H1 (cell line): Measurements from ENCODE around the gene TMED10. TPM values are rescaled to one million over a fixed set of nuclear protein-coding genes. Genes with fewer than 3 reads are reported as not detected.

Experiments
- ATF2 ChIP-seq: IDR thresholded peaks from 2 replicates; pipeline ENCODE4 v1.6.1; 2012; ENCODE audit warnings: low read length, inconsistent platforms
- CBX5 ChIP-seq: fragments of 300-800, 300-1000 bp; sonication (generic); IDR thresholded peaks from 2 replicates; pipeline ENCODE4 v1.7.1; 2016; ENCODE audit warnings: antibody characterized with exemption, low read length, low read depth
- CEBPB ChIP-seq: IDR thresholded peaks from 2 replicates; pipeline ENCODE4 v1.6.1; 2012; ENCODE audit warnings: low read depth, low read length
- RNF2 ChIP-seq: fragments of 200-900, 300-1000 bp; sonication (generic); IDR thresholded peaks from 2 replicates; pipeline ENCODE4 v1.7.1; 2016; ENCODE audit warnings: borderline replicate concordance, low read depth, mild to moderate bottlenecking, antibody characterized with exemption, low read length; ENCODE audit not compliant: poor library complexity, severe bottlenecking; ENCODE audit errors: missing control alignments
- SP2 ChIP-seq: IDR thresholded peaks from 2 replicates; pipeline ENCODE4 v1.6.1; 2012; ENCODE audit warnings: mild to moderate bottlenecking, low read length, inconsistent platforms
- polyA plus RNA-seq, 7 experiments: library from polyadenylated mRNA; depleted of rRNA in 3 of 7; stranded (reverse) in 5 of 7; unstranded in 2 of 7; fragments of >200 nt in 5 of 7; fragments of 200-250 nt in 2 of 7; gene quantifications; 1 replicate in 5 of 7; 2 replicates in 1 of 7; 4 replicates in 1 of 7; pipeline versions ENCODE4 v1.2.1 to v1.2.3, GENCODE V29; 2011 to 2013; ENCODE audit warnings: missing spikeins in 2 of 7, mixed read lengths in 2 of 7
- total RNA-seq: library from RNA; stranded (reverse); fragmentation: NEBNext Ultra II Directional; extraction: Animal tissue kit (Norgen Biotek cat#: 25700); gene quantifications from 2 replicates; pipeline ENCODE4 v1.2.1, GENCODE V29; 2021

Gene TMED10
- total and polyA plus RNA-seq, 2 of the 8 experiments (the other 6 are each of a cell fraction or from before 2014, with no cell fraction given), result 218 to 250 TPM

GRCh38 chr14:75167325-75167724 lies 9.1 kb downstream of the TMED10 start (continued):
- no peak for TF ChIP-seq RNF2
- no peak for TF ChIP-seq CBX5
- TF ChIP-seq ATF2, result no peak
- TF ChIP-seq CEBPB, result no peak
- TF ChIP-seq SP2, result no peak
